GM19099 (cell line): Measurements from ENCODE around the gene CCDC106.

Source experiments
- POLR2A ChIP-seq: IDR thresholded peaks from 3 replicates; pipeline ENCODE4 v1.6.1; 2011; ENCODE audit warnings: low read depth; ENCODE audit not compliant: insufficient read length; ENCODE audit errors: extremely low read depth

Gene CCDC106

DNA sequence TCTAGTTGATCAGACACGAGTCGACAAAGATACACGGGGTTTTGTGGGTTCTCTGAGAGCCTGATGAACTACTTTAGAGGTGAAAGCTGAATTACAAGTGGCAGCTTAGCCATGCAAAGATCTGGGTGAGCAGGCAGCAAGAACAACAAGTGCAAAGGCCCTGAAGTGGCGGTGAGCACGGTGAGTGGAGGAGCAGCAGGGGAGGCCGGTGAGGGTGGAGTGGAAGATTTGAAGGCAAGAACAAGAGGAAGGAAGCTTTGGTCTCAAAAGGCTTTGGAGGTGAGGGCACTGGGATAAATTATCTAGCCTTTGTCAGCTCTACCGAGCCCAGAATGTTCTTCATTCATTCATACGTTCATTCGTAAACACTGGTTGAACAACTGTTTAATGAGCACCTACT lies 41.2 kb upstream of the CCDC106 start:
- no peak for TF ChIP-seq POLR2A

DNA sequence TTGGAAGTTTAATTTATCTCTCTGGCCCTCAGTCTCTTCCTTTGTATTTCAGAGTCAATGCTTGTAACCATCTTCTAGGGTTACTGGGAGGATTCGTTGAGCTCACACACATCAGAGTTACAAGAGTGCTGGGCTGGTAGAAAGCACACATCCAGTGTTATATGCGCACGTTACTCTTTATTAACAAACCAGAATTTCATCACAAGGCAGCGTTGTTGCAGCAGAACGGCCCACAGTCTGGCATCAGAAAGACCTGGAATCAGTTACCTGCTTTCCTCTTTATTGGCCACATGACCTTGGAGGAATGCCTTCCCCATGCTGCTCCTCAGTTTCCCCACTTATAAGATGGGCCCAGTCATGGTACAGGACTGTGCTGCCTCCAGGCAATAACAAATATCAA lies 38.7 kb upstream of the CCDC106 start:
- TF ChIP-seq POLR2A = no peak

- TF ChIP-seq POLR2A = no peak
These were observed 36.6 kb upstream of the CCDC106 start for GRCh38 chr19:55611300-55611982.

DNA sequence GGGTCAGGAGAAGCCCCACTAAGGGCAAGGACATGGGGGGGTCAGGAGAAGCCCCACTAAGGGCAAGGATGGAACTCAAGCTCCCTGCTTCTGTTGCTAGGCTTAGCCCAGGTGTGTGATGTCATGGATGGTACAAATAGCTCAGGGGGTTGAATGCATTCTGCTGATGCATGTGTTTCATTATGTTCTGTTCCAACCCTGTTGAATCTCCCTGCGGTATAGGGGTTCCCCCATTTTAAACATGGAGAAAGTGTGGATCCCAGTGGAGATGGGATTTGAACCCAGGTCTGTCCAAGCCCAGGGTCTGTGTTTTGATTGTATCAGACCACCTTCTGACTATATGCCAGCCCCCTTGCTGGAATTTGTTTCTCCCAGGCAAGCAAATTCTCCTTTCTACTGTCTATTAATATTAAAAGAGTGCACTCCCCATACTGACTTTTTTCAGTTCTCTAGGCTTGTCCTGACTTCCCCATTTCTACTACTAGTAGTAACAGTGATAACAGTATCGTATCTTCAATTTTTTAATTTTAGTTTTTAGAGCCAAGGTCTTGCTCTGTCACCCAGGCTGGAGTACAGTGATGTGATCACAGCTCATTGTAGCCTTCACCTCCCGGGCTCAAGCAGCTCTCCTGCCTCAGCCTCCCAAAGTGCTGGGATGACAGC lies 35.9 kb upstream of the CCDC106 start:
- no peak for TF ChIP-seq POLR2A

DNA sequence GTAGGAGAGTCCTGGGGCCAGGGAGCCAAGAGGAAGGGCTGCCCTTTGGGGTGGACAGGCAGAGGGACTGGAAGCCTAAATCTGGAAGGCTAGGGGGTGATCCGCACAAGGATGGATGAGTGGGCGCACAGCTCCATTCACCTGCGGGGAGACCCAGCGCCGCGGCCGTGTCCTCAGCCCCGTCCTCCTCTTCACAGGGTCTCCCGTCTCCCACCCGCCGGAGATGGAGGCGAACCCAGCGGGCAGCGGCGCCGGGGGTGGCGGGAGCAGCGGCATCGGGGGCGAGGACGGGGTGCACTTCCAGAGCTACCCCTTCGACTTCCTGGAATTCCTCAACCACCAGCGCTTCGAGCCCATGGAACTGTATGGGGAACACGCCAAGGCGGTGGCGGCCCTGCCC lies 34.6 kb upstream of the CCDC106 start:
- no peak for TF ChIP-seq POLR2A

DNA sequence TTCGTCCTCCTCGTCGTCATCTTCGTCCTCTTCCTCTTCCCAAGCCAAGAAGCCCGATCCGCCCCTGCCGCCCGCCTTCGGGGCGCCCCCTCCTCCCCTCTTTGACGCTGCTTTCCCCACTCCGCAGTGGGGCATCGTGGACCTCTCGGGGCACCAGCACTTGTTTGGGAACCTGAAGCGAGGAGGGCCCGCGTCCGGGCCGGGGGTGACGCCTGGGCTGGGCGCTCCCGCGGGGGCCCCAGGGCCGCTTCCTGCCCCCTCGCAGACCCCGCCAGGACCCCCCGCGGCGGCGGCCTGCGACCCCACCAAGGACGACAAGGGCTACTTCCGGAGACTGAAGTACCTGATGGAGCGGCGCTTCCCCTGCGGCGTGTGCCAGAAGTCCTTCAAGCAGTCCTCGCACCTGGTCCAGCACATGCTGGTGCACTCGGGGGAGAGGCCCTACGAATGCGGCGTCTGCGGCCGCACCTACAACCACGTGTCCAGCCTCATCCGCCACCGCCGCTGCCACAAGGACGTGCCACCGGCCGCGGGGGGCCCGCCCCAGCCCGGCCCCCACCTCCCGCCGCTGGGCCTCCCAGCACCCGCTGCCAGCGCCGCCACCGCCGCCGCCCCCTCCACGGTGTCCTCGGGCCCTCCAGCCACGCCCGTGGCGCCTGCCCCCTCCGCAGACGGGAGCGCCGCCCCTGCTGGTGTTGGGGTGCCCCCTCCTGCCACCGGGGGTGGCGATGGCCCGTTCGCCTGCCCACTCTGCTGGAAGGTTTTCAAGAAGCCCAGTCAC lies 33.9 kb upstream of the CCDC106 start:
- no peak for TF ChIP-seq POLR2A

GRCh38 chr19:55614711-55615542 lies 33.1 kb upstream of the CCDC106 start:
- no peak for TF ChIP-seq POLR2A

DNA sequence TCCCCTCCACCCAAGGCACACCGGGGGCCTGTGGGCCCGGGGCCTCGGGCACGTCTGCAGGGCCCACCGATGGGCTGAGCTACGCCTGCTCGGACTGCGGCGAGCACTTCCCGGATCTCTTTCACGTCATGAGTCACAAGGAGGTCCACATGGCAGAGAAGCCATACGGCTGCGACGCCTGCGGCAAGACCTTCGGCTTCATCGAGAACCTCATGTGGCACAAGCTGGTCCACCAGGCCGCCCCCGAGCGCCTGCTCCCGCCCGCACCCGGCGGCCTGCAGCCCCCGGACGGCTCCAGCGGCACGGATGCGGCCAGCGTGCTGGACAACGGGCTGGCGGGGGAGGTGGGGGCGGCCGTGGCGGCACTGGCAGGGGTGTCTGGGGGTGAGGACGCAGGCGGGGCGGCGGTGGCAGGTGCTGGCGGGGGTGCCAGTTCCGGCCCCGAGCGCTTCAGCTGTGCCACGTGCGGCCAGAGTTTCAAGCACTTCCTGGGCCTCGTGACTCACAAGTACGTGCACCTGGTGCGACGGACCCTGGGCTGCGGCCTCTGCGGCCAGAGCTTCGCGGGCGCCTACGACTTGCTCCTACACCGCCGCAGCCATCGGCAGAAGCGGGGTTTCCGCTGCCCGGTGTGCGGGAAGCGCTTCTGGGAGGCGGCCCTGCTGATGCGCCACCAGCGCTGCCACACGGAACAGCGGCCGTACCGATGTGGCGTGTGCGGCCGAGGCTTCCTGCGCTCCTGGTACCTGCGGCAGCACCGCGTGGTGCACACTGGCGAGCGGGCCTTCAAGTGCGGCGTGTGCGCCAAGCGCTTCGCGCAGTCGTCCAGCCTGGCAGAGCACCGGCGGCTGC lies 32.2 kb upstream of the CCDC106 start:
- TF ChIP-seq POLR2A = no peak

- TF ChIP-seq POLR2A = no peak
These were observed 31.6 kb upstream of the CCDC106 start for GRCh38 chr19:55616395-55616875.

- TF ChIP-seq POLR2A = no peak
These were observed 30.6 kb upstream of the CCDC106 start for GRCh38 chr19:55617426-55617825.

GRCh38 chr19:55618426-55618825 lies 29.6 kb upstream of the CCDC106 start:
- no peak for TF ChIP-seq POLR2A

DNA sequence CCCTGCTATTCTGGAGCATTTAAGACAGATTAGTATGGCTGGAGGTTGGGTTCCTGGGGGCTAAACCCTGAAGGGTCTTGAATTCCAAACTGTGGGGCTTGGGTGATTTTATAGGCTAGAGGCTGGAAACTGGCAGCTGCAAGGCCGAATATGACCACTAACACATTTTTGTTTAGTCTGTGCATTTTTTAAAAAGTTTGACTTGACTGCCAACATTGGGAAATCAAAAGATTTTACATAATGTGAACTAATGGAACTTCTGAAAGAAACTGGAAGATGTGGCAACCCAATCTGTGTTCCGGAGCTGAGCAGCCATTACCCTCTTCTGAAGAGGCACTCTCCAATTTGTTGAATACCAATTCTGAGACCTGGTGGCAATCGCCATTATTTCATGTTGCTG lies 28.7 kb upstream of the CCDC106 start:
- TF ChIP-seq POLR2A = no peak

- TF ChIP-seq POLR2A = no peak
These were observed 27.4 kb upstream of the CCDC106 start for GRCh38 chr19:55620410-55621204.
